Measurements from ENCODE around the gene TMEM62. TPM values are rescaled to one million over a fixed set of nuclear protein-coding genes. Genes with fewer than 3 reads are reported as not detected.
A peak's percentile ranks its signal among the peaks of the same experiment; 100 is the strongest.
"Not testable (repeated sequence)": the region's sequence is repeated elsewhere in the genome, so short reads cannot be mapped to it uniquely, and the experiment has no call there.

Gene TMEM62
- polyA plus RNA-seq, 5 donors: 15.5 to 24.2 (median 20.5) TPM

DNA sequence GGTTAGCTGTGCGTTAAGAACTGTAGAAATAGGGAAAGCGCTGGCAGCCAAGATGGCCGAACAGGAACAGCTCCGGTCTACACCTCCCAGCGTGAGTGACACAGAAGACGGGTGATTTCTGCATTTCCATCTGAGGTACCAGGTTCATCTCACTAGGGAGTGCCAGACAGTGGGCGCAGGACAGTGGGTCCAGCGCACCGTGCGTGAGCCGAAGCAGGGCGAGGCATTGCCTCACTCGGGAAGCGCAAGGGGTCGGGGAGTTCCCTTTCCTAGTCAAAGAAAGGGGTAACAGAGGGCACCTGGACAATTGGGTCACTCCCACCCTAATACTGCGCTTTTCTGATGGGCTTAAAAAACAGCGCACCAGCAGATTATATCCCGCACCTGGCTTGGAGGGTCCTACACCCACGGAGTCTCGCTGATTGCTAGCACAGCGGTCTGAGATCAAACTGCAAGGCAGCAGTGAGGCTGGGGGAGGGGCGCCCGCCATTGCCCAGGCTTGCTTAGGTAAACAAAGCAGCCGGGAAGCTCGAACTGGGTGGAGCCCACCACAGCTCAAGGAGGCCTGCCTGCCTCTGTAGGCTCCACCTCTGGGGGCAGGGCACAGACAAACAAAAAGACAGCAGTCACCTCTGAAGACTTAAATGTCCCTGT is 42.4 kb downstream of the TMEM62 start:
- DNase-seq: not testable (repeated sequence)

DNA sequence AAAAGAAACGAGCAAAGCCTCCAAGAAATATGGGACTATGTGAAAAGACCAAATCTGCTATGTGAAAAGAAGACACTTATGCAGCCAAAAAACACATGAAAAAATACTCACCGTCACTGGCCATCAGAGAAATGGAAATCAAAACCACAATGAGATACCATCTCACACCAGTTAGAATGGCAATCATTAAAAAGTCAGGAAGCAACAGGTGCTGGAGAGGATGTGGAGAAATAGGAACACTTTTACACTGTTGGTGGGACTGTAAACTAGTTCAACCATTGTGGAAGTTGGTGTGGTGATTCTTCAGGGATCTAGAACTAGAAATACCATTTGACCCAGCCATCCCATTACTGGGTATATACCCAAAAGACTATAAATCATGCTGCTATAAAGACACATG is 43.8 kb downstream of the TMEM62 start:
- not testable (repeated sequence) for DNase-seq

DNA sequence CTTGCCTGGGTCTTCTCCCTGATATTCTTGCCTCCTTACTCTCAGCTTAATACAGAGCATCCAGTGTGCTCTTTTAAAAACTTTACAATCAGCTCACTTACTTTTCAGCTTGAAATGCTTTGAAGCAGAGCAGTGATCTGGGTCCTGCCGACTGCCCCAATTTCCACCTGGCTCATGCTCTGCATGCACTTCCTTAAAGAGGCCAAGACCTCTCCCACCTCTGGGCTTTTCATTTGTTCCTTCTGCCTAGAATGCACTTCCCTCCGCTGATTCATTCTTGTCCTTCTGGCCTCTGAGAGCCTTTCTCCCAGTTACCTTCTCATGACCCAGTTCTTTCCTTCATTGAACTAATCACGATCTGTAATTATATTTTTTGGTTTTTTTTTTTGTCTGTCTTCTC is 49.9 kb downstream of the TMEM62 start:
- DNase-seq: no peak

DNA sequence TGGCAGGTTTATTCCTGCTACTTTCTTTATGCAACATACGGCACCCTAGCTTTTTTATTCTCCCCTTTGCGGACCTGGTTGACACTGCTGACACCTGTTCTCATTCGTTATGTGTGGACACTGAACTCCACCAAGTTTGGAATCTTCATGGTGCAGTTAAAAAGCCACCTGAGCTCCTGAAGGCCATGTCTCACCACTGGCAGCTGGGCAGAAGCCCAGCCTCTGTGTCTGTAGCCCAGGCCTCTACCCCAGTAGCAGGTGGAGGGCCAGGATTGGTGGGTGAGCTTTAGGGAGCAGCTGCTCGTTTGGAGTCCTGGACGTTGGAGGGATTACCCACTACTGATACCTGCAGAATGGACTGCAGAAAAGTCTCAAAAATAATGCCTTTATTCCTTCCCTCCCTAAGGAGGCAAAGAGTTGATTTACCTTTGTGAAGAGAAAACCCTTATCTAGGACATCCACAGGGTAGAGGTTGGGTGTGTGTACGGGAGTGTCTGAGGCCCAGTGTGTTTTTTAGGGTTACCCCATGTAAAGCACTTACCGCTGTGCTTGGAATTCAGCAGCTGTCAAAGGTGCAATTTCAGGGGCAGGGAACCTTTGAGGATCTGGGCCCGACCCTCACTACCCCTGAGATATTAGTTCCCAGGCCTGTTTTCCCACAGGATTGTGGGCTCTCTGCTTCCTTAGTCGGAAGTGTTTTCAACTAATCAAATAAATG is 51.2 kb downstream of the TMEM62 start:
- DNase-seq: no peak

DNA sequence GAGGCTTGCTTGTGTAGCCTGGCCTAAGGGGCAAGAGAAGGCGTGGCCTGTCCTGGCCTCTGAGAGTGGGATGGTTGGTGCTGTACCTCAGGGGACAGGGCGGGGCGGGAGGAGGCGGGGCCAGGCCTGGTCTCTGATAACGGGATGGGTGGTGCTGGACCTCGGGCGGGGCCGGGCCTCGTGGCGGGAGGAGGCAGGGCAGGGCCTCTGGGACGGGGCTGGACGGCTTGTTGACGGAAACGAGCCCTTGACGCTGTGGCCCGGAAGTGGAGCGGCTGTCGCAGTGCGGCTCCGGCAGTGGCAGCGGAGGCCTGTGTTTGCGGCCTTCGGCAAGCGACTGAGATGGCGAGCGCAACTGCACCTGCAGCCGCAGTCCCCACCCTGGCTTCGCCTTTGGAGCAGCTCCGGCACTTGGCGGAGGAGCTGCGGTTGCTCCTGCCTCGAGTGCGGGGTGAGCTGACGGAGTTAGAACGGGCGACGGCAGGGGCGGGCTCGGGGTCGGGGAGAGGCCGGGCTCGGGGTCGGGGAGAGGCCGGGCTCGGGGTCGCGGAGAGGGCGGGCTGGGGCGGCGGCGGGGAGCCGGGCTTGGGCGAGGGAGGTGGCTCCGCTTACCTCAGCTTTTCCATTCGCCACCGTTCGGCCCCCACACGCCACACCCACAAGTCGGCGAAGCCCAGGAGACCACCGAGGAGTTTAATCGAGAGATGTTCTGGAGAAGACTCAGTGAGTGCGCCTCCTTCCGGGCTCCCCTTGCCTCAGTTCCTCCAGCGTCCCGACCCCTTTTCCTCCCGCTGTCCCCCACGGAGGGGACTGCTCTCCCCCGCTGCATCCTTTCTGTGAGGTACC is 52.0 kb downstream of the TMEM62 start, which contains the start of gene CCNDBP1:
Gene CCNDBP1, plus strand, starts transcription at position 247 of the 846 bp plus-strand sequence. Its CDS starts 96 bp downstream, at position 343.
- DNase-seq: peak; percentile 76

DNA sequence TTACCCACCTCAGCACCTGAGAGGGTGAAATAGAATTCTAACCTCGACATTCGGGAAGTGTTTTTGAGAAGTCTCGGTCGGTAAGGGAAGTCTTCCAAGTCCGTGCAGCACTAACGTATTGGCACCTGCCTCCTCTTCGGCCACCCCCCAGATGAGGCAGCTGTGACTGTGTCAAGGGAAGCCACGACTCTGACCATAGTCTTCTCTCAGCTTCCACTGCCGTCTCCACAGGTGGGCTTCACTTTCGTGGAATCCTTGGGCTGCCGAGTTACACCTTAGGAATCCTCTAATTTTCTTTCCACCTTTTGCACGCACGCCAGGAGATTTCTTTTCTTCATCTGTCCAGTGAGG is 52.6 kb downstream of the TMEM62 start:
- peak in 1 of 2 donors; percentile 13 for DNase-seq

DNA sequence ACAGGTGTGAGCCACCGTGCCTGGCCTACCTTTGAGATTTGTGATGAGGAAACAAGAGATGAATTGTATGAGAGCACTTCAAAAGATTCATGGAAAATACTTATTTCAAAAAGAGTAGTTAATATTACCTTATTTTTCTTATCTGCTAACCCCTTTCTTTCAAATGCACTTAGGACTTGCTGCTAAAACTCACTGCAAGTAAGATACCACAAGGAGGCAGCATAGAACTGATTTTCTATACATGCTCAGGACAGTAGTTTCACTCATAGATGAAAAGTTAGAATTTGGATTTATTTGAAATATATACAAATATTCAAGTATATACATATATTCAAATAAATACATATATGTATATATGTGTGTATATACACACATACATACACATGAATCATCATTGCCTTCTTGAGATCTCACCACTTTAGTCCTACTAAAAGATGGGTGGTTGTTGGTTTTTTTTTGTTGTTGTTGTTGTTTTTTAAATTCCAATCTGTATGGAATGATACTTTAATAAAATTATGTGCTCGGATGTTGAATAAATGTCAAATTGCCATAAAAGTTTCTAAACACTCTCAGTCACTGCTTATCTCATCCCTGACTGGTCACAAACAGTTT is 54.3 kb downstream of the TMEM62 start:
- no peak for DNase-seq

DNA sequence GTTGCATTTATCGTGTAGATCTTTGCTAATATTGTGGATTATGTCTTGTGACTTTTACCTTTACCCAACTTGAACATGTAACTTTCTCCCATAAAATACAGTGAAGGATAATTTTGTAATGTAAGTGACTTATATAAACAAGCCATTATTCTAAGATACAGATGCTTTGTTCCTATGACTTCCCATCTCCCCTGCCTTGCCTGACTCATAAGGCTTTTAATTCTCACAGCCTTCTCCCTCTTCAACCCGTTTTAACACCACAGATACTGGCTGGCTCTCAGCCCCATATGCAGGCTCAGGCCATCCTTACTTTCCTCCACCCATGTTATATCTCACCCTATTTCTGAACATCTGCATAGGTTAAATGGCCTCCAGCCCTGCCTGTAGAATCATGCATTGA is 55.9 kb downstream of the TMEM62 start:
- no peak for DNase-seq

DNA sequence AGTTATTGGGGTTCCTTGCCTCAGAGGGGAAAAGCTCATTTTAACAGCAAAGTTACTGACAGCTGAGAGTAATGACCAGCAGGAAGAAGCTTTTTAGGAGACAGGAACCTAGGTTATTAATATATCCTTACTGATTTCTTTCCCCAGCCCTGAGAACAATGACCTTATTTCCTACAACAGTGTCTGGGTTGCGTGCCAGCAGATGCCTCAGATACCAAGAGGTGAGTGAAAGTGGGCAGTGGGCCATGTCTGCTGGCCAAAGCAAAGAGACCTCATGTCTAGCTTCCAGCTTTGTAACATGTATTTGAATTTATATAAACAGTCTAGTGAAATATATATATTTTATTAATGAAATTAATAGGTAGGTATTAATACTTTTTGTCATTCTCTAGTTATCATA is 56.8 kb downstream of the TMEM62 start:
- DNase-seq: no peak

DNA sequence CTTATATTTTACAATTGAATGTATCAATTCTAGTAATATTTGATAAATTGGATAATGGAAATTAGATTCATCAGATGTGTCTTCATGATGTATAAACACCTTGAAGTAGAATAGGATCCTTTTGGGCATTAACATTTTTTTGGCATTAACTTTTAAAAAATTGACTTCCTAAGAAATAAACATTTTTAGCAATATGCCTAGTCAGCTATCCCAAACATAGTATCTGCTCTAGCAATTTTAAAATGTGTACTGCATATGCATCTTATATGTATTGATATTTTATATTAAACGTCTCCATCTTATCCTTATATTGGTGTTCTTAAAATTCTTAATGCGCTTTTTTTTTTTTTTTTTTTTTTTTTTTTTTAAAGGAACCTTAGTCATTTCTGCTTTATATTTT is 60.3 kb downstream of the TMEM62 start:
- no peak for DNase-seq

DNA sequence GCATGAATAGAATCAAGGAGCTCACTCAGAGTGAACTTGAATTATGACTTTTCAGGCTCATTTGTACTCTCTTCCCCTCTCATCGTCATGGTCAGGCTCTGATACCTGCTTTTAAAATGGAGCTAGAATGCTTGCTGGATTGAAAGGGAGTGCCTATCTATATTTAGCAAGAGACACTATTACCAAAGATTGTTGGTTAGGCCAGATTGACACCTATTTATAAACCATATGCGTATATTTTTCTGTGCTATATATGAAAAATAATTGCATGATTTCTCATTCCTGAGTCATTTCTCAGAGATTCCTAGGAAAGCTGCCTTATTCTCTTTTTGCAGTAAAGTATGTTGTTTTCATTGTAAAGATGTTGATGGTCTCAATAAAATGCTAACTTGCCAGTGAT is 61.4 kb downstream of the TMEM62 start:
- no peak for DNase-seq

DNA sequence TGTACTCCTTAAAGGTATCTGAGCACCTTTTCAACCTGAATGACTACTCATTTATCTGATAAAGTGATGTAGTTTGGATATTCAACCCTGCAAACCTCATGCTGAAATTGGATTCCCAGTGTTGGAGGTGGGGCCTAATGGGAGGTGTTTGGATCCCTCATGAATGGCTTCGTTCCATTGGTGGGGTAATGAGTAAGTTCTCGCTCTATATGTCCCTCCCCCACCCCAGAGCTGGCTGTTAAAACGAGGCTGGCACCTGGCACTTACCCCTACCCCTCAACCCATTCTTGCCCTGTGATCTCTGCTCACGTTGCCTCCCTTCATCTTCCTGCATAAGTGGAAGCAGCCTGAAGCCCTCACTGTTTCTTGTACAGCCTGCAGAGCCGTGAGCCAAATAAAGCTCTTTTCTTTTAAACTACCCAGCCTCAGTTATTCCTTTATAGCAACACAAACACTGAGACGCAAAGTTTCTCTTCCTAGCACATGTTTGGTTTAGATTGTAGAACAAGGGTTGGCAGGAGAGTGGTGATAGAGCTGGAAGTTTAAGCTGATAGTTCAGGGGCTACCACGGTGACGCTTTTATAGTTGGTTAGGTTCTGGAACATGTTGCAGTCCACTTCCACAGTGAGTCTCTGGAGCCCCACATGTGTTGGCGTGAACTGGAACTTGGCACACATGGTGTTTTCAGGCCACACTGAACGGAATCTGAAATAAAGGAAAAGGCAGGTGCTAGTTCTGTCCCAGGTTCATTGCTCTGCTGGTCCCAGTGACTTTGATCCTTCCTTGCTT is 63.6 kb downstream of the TMEM62 start:
- no peak for DNase-seq

DNA sequence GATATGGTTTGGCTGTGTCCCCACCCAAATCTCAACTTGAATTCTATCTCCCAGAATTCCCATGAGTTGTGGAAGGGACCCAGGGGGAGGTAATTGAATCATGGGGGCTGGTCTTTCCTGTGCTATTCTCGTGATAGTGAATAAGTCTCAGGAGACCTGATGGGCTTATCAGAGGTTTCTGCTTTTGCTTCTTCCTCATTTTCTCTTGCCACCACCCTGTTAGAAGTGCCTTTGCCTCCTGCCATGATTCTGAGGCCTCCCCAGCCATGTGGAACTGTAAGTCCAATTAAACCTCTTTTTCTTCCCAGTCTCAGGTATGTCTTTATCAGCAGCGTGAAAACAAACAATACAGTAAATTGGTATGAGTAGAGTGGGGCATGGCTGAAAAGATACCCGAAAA is 64.4 kb downstream of the TMEM62 start:
- DNase-seq: not testable (repeated sequence)

DNA sequence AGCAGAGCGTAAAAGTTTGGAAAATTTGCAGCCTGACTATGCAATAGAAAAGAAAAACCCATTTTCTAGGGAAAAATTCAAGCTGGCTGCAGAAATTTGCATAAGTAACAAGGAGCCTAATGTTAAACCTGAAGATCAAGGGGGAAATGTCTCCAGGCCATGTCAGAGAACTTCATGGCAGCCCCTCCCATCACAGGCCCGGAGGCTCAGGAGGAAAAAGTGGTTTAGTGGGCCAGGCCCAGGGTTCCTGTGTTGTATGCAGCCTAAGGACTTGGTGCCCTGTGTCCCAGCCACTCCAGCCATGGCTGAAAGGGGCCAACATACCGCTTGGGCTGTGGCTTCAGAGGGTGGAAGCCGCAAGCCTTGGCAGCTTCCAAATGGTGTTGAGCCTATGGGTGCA is 65.2 kb downstream of the TMEM62 start:
- DNase-seq: not testable (repeated sequence)

DNA sequence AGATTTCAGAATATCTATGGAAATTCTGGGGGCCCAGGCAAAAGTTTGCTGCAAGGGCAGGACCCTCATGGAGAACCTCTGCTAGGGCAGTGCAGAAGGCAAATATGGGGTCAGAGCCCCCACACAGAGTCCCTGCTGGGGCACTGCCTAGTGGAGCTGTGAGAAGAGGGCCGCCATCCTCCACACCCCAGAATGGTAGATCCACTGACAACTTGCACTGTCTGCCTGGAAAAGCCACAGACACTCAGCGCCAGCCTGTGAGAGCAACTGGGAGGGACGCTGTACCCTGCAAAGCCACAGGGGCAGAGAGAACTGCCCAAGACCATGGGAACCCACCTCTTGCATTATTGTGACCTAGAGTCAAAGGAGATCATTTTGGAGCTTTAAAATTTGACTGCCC is 65.6 kb downstream of the TMEM62 start:
- DNase-seq: no peak

DNA sequence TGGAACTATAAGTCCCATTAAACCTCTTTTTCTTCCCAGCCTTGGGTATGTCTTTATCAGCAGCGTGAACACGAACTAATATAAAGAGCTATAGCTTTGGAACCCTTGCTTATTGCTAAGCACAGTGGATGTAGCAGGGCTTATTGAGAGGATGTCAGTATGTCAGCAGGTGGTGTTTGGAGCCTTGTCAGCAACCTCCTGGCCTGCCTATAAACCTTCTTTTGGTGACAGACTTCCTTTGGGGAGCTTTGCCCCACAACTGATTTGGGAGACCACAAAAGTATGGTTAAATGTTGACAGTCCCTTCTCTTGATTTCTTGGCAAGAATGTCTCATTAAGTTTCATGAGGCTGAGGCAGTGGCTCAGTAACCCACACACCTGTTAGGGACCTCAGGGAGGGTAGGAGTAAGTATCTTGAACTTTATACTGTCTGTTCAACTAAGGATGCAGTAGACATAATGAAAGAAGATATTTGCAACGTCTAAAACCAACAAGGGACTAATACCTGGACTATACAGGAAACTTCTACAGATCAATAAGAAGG is 66.6 kb downstream of the TMEM62 start:
- no peak for DNase-seq

DNA sequence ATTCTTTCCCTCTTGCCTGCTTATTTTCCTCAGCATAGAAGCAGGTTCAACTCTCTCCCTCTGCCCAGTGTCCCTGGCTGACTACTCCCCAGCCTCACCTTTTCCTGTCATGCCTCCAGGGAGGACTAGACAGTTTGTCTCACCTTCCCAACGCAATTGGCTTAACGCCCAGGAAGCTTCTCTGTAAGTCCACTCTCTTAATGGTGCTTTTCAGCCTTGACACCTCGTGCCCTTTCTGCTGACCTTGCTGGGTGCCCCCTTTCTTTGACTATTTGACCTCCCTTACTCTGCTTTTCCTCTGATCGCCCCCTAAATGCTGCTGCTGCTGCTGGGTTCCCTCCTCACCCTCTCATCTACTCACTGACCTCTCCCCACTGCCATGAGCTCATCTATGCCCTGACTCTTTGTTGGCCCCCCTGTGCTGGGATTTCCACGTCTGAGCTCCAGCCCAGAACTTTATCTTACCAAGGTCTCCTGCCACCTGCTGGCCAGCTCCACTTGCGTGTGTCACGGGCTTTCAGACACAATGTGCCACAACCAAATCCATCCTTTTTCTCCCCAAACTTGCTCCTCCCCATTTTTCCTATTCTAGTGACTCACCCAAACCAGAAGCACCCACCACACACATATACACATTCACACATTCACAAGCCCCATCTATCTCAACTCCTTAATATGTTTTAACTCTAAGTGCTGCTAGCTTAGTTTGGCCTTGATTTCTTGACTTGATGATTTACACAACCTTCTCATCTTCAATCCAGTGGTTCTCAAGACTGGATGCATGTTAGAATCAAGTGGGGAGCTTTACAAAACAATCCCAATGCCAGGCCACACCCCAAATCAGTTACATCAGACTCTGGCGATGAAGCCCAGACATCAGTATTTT is 70.9 kb downstream of the TMEM62 start:
- peak in 1 of 2 donors; percentile 26 for DNase-seq

DNA sequence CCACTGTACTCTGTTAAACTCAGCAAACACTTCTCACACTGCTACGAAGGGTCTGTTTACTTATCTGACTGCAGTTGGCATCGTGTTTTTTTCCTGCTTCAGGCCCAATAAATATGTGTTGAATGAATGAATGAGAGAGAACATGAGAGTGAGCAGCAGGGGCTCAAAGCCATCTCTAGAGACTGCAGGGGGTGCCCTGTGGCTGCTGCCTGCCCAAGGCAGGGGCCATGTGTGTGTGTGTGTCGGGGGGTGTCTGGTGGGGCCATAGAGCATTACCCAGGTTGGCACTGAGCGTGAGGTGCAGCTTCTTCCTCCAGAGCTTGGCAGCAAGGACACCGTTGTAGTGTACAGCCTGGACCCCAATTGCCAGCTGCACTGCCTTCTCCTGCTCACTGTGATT is 72.7 kb downstream of the TMEM62 start:
- DNase-seq: no peak

DNA sequence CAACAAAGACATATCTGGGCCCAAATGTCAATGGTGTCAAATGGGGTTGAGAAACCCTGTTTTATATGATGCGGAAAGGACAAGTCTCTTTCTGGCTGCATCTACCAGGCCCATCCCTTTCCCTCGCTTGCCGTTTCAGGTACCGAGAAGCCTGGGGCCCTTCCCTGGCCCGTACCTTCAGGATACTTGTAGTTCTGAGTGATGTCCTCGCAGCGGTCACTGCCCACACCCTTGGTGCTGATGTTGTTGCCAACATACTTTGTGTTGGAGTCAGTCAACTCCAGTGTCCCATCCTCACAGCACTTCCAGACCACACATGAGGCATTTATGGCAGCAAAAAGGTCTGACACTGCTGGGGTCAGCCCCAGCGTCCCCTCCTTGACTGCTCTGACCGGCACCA is 73.6 kb downstream of the TMEM62 start:
- no peak for DNase-seq

Measured in right lung (tissue), 5 donors.